Gastrocnemius medialis (tissue), 4 donors: Measurements from ENCODE around the gene CARD16.
"Not testable (repeated sequence)": the region's sequence is repeated elsewhere in the genome, so short reads cannot be mapped to it uniquely, and the experiment has no call there.

Experiments
- POLR2A ChIP-seq, 2 donors: fragments of 450-650 bp; IDR thresholded peaks; one replicate each; pipeline ENCODE4 v1.6.1; 2017; ENCODE audit warnings: antibody characterized with exemption in 2 of 2, mild to moderate bottlenecking in 2 of 2, moderate library complexity in 2 of 2
- TF ChIP-seq, protein P1 (sequence below), 5 experiments: fragments of 450-650 bp in 3 of 5; fragments of 200-600 bp in 2 of 5; sonication (generic) in 2 of 5; IDR thresholded peaks in 4 of 5; conservative IDR thresholded peaks in 1 of 5; 1 replicate in 4 of 5; 2 replicates in 1 of 5; pipeline ENCODE4 v1.5.1; 2016 to 2019; ENCODE audit warnings: antibody characterized with exemption in 5 of 5, mild to moderate bottlenecking in 3 of 5, moderate library complexity in 3 of 5

GRCh38 chr11:105077141-105077790, 32.1 kb upstream of the CARD16 start:
- TF ChIP-seq POLR2A (IDR thresholded peaks at IDR 0.05) = not testable (repeated sequence)
- TF ChIP-seq, protein P1, sequence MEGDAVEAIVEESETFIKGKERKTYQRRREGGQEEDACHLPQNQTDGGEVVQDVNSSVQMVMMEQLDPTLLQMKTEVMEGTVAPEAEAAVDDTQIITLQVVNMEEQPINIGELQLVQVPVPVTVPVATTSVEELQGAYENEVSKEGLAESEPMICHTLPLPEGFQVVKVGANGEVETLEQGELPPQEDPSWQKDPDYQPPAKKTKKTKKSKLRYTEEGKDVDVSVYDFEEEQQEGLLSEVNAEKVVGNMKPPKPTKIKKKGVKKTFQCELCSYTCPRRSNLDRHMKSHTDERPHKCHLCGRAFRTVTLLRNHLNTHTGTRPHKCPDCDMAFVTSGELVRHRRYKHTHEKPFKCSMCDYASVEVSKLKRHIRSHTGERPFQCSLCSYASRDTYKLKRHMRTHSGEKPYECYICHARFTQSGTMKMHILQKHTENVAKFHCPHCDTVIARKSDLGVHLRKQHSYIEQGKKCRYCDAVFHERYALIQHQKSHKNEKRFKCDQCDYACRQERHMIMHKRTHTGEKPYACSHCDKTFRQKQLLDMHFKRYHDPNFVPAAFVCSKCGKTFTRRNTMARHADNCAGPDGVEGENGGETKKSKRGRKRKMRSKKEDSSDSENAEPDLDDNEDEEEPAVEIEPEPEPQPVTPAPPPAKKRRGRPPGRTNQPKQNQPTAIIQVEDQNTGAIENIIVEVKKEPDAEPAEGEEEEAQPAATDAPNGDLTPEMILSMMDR (IDR thresholded peaks at IDR 0.05 in 4 of 5, conservative IDR thresholded peaks at IDR 0.05 in 1 of 5) = not testable (repeated sequence)
